HepG2 (cell line): ENCODE data around the gene FAM184B. TPM values are rescaled to one million over a fixed set of nuclear protein-coding genes. Genes with fewer than 3 reads are reported as not detected.
A peak's percentile ranks its signal among the peaks of the same experiment; 100 is the strongest.

Source experiments
- AKAP8 ChIP-seq: sonication (generic); formaldehyde crosslinking; IDR thresholded peaks from 2 replicates; pipeline ENCODE4 v1.5.1; 2020; ENCODE audit warnings: mild to moderate bottlenecking, missing genetic modification reagents
- DRAP1 ChIP-seq: IDR thresholded peaks from 2 replicates; pipeline ENCODE4 v1.6.1; 2016; ENCODE audit warnings: missing genetic modification reagents, missing compliant biosample characterization
- EEA1 ChIP-seq: sonication (generic); formaldehyde crosslinking; IDR thresholded peaks from 2 replicates; pipeline ENCODE4 v1.5.1; 2020; ENCODE audit warnings: mild to moderate bottlenecking, missing genetic modification reagents, borderline replicate concordance
- GMEB2 ChIP-seq: IDR thresholded peaks from 2 replicates; pipeline ENCODE4 v1.6.1; 2016; ENCODE audit warnings: missing biosample characterization, missing genetic modification reagents, low read depth
- HNF1A ChIP-seq, 2 experiments: sonication (generic) in 1 of 2; formaldehyde crosslinking in 1 of 2; IDR thresholded peaks; 2 replicates each; pipeline versions ENCODE4 v1.4.0 to v1.6.1; 2016 to 2020; ENCODE audit warnings: borderline replicate concordance in 1 of 2, low read depth in 1 of 2, mild to moderate bottlenecking in 1 of 2, missing genetic modification reagents in 1 of 2
- HNF4A ChIP-seq: sonication (generic); formaldehyde crosslinking; IDR thresholded peaks from 2 replicates; pipeline ENCODE4 v1.4.0; 2020; ENCODE audit warnings: missing genetic modification reagents
- HNF4G ChIP-seq, 2 experiments: sonication (generic) in 1 of 2; formaldehyde crosslinking in 1 of 2; IDR thresholded peaks; 2 replicates each; pipeline versions ENCODE4 v1.4.0 to v1.6.1; 2011 to 2020; ENCODE audit warnings: borderline replicate concordance in 2 of 2, low read depth in 2 of 2, mild to moderate bottlenecking in 2 of 2, low read length in 1 of 2, missing genetic modification reagents in 1 of 2, moderate library complexity in 1 of 2
- KAT8 ChIP-seq: IDR thresholded peaks from 2 replicates; pipeline ENCODE4 v1.6.1; 2016; ENCODE audit warnings: missing genetic modification reagents, missing compliant biosample characterization
- PAX8 ChIP-seq: sonication (generic); formaldehyde crosslinking; IDR thresholded peaks from 2 replicates; pipeline ENCODE4 v1.8.0; 2022; ENCODE audit warnings: mild to moderate bottlenecking, missing genetic modification reagents, borderline replicate concordance
- PHF20 ChIP-seq: sonication (generic); formaldehyde crosslinking; IDR thresholded peaks from 2 replicates; pipeline ENCODE4 v1.5.0; 2020; ENCODE audit warnings: mild to moderate bottlenecking, missing genetic modification reagents
- RARA ChIP-seq: IDR thresholded peaks from 2 replicates; pipeline ENCODE4 v1.6.1; 2016; ENCODE audit warnings: missing genetic modification reagents, missing compliant biosample characterization
- SOX6 ChIP-seq, 2 experiments: fragments of 450-650 bp in 1 of 2; sonication (generic) in 1 of 2; formaldehyde crosslinking in 1 of 2; IDR thresholded peaks; 2 replicates each; pipeline versions ENCODE4 v1.4.0 to v1.6.1; 2017 to 2020; ENCODE audit warnings: antibody characterized with exemption in 1 of 2, mild to moderate bottlenecking in 1 of 2, missing genetic modification reagents in 1 of 2
- STAT5B ChIP-seq: sonication (generic); formaldehyde crosslinking; IDR thresholded peaks from 2 replicates; pipeline ENCODE4 v1.4.0; 2020; ENCODE audit warnings: missing genetic modification reagents
- YEATS4 ChIP-seq: sonication (generic); formaldehyde crosslinking; IDR thresholded peaks from 2 replicates; pipeline ENCODE4 v1.4.0; 2020; ENCODE audit warnings: missing genetic modification reagents, borderline replicate concordance
- ZBTB44 ChIP-seq: sonication (generic); formaldehyde crosslinking; IDR thresholded peaks from 2 replicates; pipeline ENCODE4 v1.4.0; 2020; ENCODE audit warnings: missing genetic modification reagents
- ZNF180 ChIP-seq: sonication (generic); formaldehyde crosslinking; IDR thresholded peaks from 2 replicates; pipeline ENCODE4 v1.4.0; 2020; ENCODE audit warnings: low read depth, missing genetic modification reagents, borderline replicate concordance
- ZNF326 ChIP-seq: sonication (generic); formaldehyde crosslinking; IDR thresholded peaks from 2 replicates; pipeline ENCODE4 v1.4.0; 2020; ENCODE audit warnings: missing genetic modification reagents, borderline replicate concordance
- ZNF446 ChIP-seq: sonication (generic); formaldehyde crosslinking; IDR thresholded peaks from 2 replicates; pipeline ENCODE4 v1.5.0; 2020; ENCODE audit warnings: mild to moderate bottlenecking, missing genetic modification reagents
- ZNF547 ChIP-seq: sonication (generic); formaldehyde crosslinking; IDR thresholded peaks from 2 replicates; pipeline ENCODE4 v1.5.1; 2020; ENCODE audit warnings: mild to moderate bottlenecking, missing genetic modification reagents
- ZNF563 ChIP-seq: sonication (generic); formaldehyde crosslinking; IDR thresholded peaks from 2 replicates; pipeline ENCODE4 v1.8.0; 2022; ENCODE audit warnings: mild to moderate bottlenecking, moderate library complexity, missing genetic modification reagents
- ZNF850 ChIP-seq: sonication (generic); formaldehyde crosslinking; conservative IDR thresholded peaks from 2 replicates; pipeline ENCODE4 v1.9.0; 2021; ENCODE audit warnings: mild to moderate bottlenecking, missing genetic modification reagents
- polyA plus RNA-seq, 8 experiments: library from polyadenylated mRNA; depleted of rRNA in 3 of 8; stranded (reverse) in 7 of 8; unstranded in 1 of 8; fragments of >200 nt; fragmentation: Illumina TruSeq in 4 of 8; extraction: Trizol in 4 of 8; gene quantifications; 2 replicates each; pipeline versions ENCODE4 v1.2.1 to v1.2.3, GENCODE V29; 2011 to 2016; ENCODE audit warnings: low read depth in 4 of 8, missing spikeins in 1 of 8, mixed read lengths in 1 of 8; ENCODE audit not compliant: insufficient read depth in 1 of 8
- total RNA-seq, 5 experiments: library from RNA; depleted of rRNA; stranded (reverse); fragments of >200 nt; fragmentation: Illumina TruSeq; extraction: Trizol; gene quantifications; 2 replicates each; pipeline ENCODE4 v1.2.3, GENCODE V29; 2016; ENCODE audit warnings: low read depth in 1 of 5

Gene FAM184B
- total and polyA plus RNA-seq, 2 of the 13 experiments (the other 11 are each of a cell fraction or from before 2014, with no cell fraction given): not detected

GRCh38 chr4:17811078-17811603 lies 29.7 kb upstream of the FAM184B start (continued):
- no peak for TF ChIP-seq GMEB2
- no peak for TF ChIP-seq STAT5B (CRISPR knock-in tag)
- 0 out of 2 replicates have a peak, but pooled peaks have one; percentile 40 for TF ChIP-seq AKAP8 (CRISPR knock-in tag)
- no peak for TF ChIP-seq DRAP1 (CRISPR knock-in tag)
- 0 out of 2 replicates have a peak, but pooled peaks have one; percentile 36 for TF ChIP-seq ZNF446 (CRISPR knock-in tag)
- no peak for TF ChIP-seq HNF4A
- no peak for TF ChIP-seq HNF1A (IDR thresholded peaks at IDR 0.05; ENCODE audit: low read depth)
- no peak for TF ChIP-seq HNF1A (CRISPR knock-in tag; IDR thresholded peaks at IDR 0.05; ENCODE audit: borderline replicate concordance)
- TF ChIP-seq RARA (CRISPR knock-in tag): no peak
- 0 out of 2 replicates have a peak, but pooled peaks have one; percentile 18 for TF ChIP-seq ZNF547 (CRISPR knock-in tag)
- TF ChIP-seq ZNF180 (CRISPR knock-in tag): no peak
- TF ChIP-seq HNF4G (IDR thresholded peaks at IDR 0.05; ENCODE audit: borderline replicate concordance, low read depth, low read length): no peak
- TF ChIP-seq HNF4G (CRISPR knock-in tag; IDR thresholded peaks at IDR 0.05; ENCODE audit: borderline replicate concordance, low read depth): peak; percentile 39; the same call in 1 of the 2 replicates
- TF ChIP-seq ZNF850 (CRISPR knock-in tag): no peak
- 0 out of 2 replicates have a peak, but pooled peaks have one; percentile 3 for TF ChIP-seq ZNF563 (CRISPR knock-in tag)
- no peak for TF ChIP-seq ZBTB44 (CRISPR knock-in tag)
- no peak for TF ChIP-seq ZNF326 (CRISPR knock-in tag)
- TF ChIP-seq YEATS4 (CRISPR knock-in tag): peak; percentile 13; the same call in 1 of the 2 replicates
- TF ChIP-seq PAX8 (CRISPR knock-in tag): no peak
- TF ChIP-seq SOX6 (IDR thresholded peaks at IDR 0.05): no peak
- no peak for TF ChIP-seq SOX6 (CRISPR knock-in tag; IDR thresholded peaks at IDR 0.05)
- no peak for TF ChIP-seq KAT8 (CRISPR knock-in tag)
- TF ChIP-seq EEA1: 0 out of 2 replicates have a peak, but pooled peaks have one; percentile 31
- no peak for TF ChIP-seq PHF20 (CRISPR knock-in tag)
